Airway epithelial cell (primary cell): ENCODE data around the gene SCYGR3. TPM values are rescaled to one million over a fixed set of nuclear protein-coding genes. Genes with fewer than 3 reads are reported as not detected.

Experiments used
- total RNA-seq: library from RNA; depleted of rRNA; stranded (reverse); fragments of >200 nt; gene quantifications from 2 replicates; pipeline ENCODE4 v1.2.3, GENCODE V29; 2015

SCYGR3 gene, protein sequence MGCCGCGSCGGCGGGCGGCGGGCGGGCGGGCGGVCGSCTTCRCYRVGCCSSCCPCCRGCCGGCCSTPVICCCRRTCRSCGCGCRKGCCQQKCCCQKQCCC
- total RNA-seq = not detected in 2 replicates

GRCh38 chr2:227614740-227615139 is at the start of gene SCYGR3:
Gene SCYGR3 (minus strand): TSS chr2:227614840. CDS start chr2:227614840, 0 bp downstream.

GRCh38 chr2:227617316-227618230 is 2.9 kb upstream of the SCYGR3 start, which contains the start of gene SCYGR4:
Gene SCYGR4 (plus strand): TSS chr2:227617498. CDS start chr2:227617498, 0 bp downstream.

GRCh38 chr2:227598835-227599503 is 15.7 kb downstream of the SCYGR3 start, which contains the start of gene SCYGR2:
Gene SCYGR2 (plus strand): TSS chr2:227598893. CDS start chr2:227598893, 0 bp downstream.

Other genes starting within 250 kb of the SCYGR3 start
- not detected in 2 replicates for gene TM4SF20, start 235.5 kb downstream of the SCYGR3 start, total RNA-seq
- not detected in 2 replicates for gene SCYGR1, start 226.9 kb downstream of the SCYGR3 start, total RNA-seq
- 30.2 and 64.3 TPM in 2 replicates for gene AGFG1, start 142.7 kb downstream of the SCYGR3 start, total RNA-seq
- not detected in 2 replicates for gene SCYGR2, start 15.9 kb downstream of the SCYGR3 start, total RNA-seq
- gene SCYGR4, start 2.7 kb upstream of the SCYGR3 start, total RNA-seq = not detected in 2 replicates
- not detected in 2 replicates for gene SCYGR5, start 52.0 kb upstream of the SCYGR3 start, total RNA-seq
- 0.23 and 0.42 TPM in 2 replicates for gene SLC19A3, start 103.2 kb upstream of the SCYGR3 start, total RNA-seq
- gene SCYGR6, start 109.9 kb upstream of the SCYGR3 start, total RNA-seq = not detected in 2 replicates
- gene SCYGR7, start 113.5 kb upstream of the SCYGR3 start, total RNA-seq = not detected in 2 replicates
- gene SCYGR8, start 131.1 kb upstream of the SCYGR3 start, total RNA-seq = not detected in 2 replicates
- gene CCL20, start 199.0 kb upstream of the SCYGR3 start, total RNA-seq = 14.9 and 17.5 TPM in 2 replicates